PC-3 (cell line): ENCODE data around the gene GPN2. TPM values are rescaled to one million over a fixed set of nuclear protein-coding genes. Genes with fewer than 3 reads are reported as not detected.

Source experiments
- ATAC-seq: fragments of 200-7000 bp; cut with Tn5 transposase; 2 replicates; pipeline ENCODE4 v1.9.1; 2020; ENCODE audit warnings: mild to moderate bottlenecking, moderate library complexity
- BruUV-seq: library from RNA; stranded (reverse); fragments of 400-500 nt; replicated peaks from 2 replicates; lab custom pipeline; 2021; lab: Mats Ljungman, UMichigan
- CTCF ChIA-PET: fragments of 300-600 bp; sonication (Branson Sonifier 250); formaldehyde crosslinking; loops from one replicate; lab custom pipeline; 2022; ENCODE audit warnings: antibody characterized with exemption; lab: Charles Lee
- POLR2A ChIA-PET: fragments of 300-600 bp; sonication (Branson Sonifier 250); formaldehyde crosslinking; loops from one replicate; lab custom pipeline; 2022; ENCODE audit warnings: antibody characterized with exemption; ENCODE audit not compliant: unreplicated experiment; lab: Charles Lee
- DNase-seq: peaks from one replicate; pipeline ENCODE4 v3.0.0-alpha.2; 2015
- H2AFZ ChIP-seq: fragments of 300-600 bp; sonication (generic); 2 replicates; pipeline ENCODE4 v1.6.0; 2016; ENCODE audit warnings: antibody characterized with exemption, low read length
- H3F3A ChIP-seq: fragments of 300-600 bp; sonication (generic); one replicate; pipeline ENCODE4 v1.6.0; 2017; ENCODE audit warnings: antibody characterized with exemption, low read length, control low read depth, mild to moderate bottlenecking; ENCODE audit not compliant: unreplicated experiment
- H3K27ac ChIP-seq: fragments of 300-600 bp; sonication (generic); 2 replicates; pipeline ENCODE4 v1.5.1; 2016; ENCODE audit warnings: mild to moderate bottlenecking, low read length
- H3K27me3 ChIP-seq: fragments of 300-600 bp; sonication (generic); 2 replicates; pipeline ENCODE4 v1.6.1; 2016; ENCODE audit warnings: low read length, mixed read lengths
- H3K36me3 ChIP-seq: fragments of 300-600 bp; sonication (generic); 2 replicates; pipeline ENCODE4 v1.6.1; 2016; ENCODE audit warnings: low read depth, mixed run types, low read length, mixed read lengths
- H3K4me1 ChIP-seq: fragments of 300-600 bp; sonication (generic); 2 replicates; pipeline ENCODE4 v1.5.1; 2016; ENCODE audit warnings: low read length; ENCODE audit not compliant: insufficient read depth
- H3K4me2 ChIP-seq: fragments of 300-600 bp; sonication (generic); 2 replicates; pipeline ENCODE4 v1.6.0; 2016; ENCODE audit warnings: low read length
- H3K4me3 ChIP-seq: fragments of 300-600 bp; sonication (generic); 2 replicates; pipeline ENCODE4 v1.5.1; 2016; ENCODE audit warnings: mild to moderate bottlenecking, low read length, mixed read lengths
- H3K79me2 ChIP-seq: fragments of 300-600 bp; sonication (generic); 2 replicates; pipeline ENCODE4 v1.6.1; 2017; ENCODE audit warnings: low read length, mixed read lengths
- H3K9ac ChIP-seq: fragments of 300-600 bp; sonication (generic); 2 replicates; pipeline ENCODE4 v1.6.0; 2016; ENCODE audit warnings: mild to moderate bottlenecking, low read length
- H3K9me2 ChIP-seq: fragments of 300-600 bp; sonication (generic); replicated peaks from 2 replicates; pipeline ENCODE4 v1.6.1; 2016; ENCODE audit warnings: mixed run types, low read length, mixed read lengths
- H3K9me3 ChIP-seq: fragments of 300-600 bp; sonication (generic); 2 replicates; pipeline ENCODE4 v1.6.1; 2016; ENCODE audit warnings: low read length, mixed read lengths
- H4K20me1 ChIP-seq: fragments of 300-600 bp; sonication (generic); 2 replicates; pipeline ENCODE4 v1.6.1; 2016; ENCODE audit warnings: low read length, mixed read lengths
- CTCF ChIP-seq: fragments of 300-600 bp; sonication (generic); conservative IDR thresholded peaks from 2 replicates; pipeline ENCODE4 v1.5.1; 2017; ENCODE audit warnings: antibody characterized with exemption, low read depth, mild to moderate bottlenecking, low read length
- EZH2 ChIP-seq: fragments of 300-600 bp; sonication (generic); IDR thresholded peaks from one replicate; pipeline ENCODE4 v1.6.1; 2017; ENCODE audit warnings: antibody characterized with exemption, mild to moderate bottlenecking, low read length; ENCODE audit not compliant: unreplicated experiment
- EZH2phosphoT487 ChIP-seq: fragments of 300-600 bp; sonication (generic); IDR thresholded peaks from 2 replicates; pipeline ENCODE4 v1.6.1; 2018; ENCODE audit warnings: mild to moderate bottlenecking, antibody characterized with exemption, low read length, borderline replicate concordance
- intact Hi-C: fragments of 100-400 bp; cut with micrococcal nuclease; formaldehyde crosslinking; loops from 2 replicates; pipeline ENCODE4 v1.9.0; 2023
- total RNA-seq: library from RNA; depleted of rRNA; stranded (reverse); fragments of >200 nt; gene quantifications from 2 replicates; pipeline ENCODE4 v1.2.3, GENCODE V29; 2014

The GPN2 gene
- total RNA-seq, 1 experiment from 2014 or later = 24.6 TPM

GRCh38 chr1:26938004-26938658, 48.0 kb upstream of the GPN2 start:
- intact Hi-C loops = no loop called here
- TF ChIP-seq EZH2phosphoT487 (no peak), EZH2 (no peak), CTCF (no peak)
- BruUV-seq = no TSS peak
- no peaks in the 10 kb centered on the region for H3K27me3 ChIP-seq
- no peaks in the 10 kb centered on the region for H3K4me1 ChIP-seq
- ATAC-seq = no peak
- no peak overlapping the region for H3K4me3 ChIP-seq
- H3K4me2 ChIP-seq = no peak overlapping the region
- no peaks in the 10 kb centered on the region for H3K9me2 ChIP-seq
- peaks cover 55% of the 10 kb centered on the region for H3K79me2 ChIP-seq
- ChIA-PET CTCF (no interaction called here), POLR2A (no interaction called here)
- no peak for DNase-seq
- no peaks in the 10 kb centered on the region for H3K9me3 ChIP-seq
- no peak overlapping the region for H3K9ac ChIP-seq
- H2AFZ ChIP-seq = no peak overlapping the region
- H3F3A ChIP-seq = no peaks in the 10 kb centered on the region
- 0 out of 2 replicates have a peak, but pooled peaks cover 6% of the 10 kb centered on the region for H4K20me1 ChIP-seq
- no peak overlapping the region for H3K27ac ChIP-seq
- peaks cover 40% of the 10 kb centered on the region for H3K36me3 ChIP-seq

GRCh38 chr1:26936823-26937222, 46.7 kb upstream of the GPN2 start:
- ChIA-PET POLR2A (no interaction called here), CTCF (no interaction called here)
- no TSS peak for BruUV-seq

More at GRCh38 chr1:26936823-26937222, 46.7 kb upstream of the GPN2 start:
- no peak for ATAC-seq
- H3K4me1 ChIP-seq = no peaks in the 10 kb centered on the region
- 0 out of 2 replicates have a peak, but pooled peaks cover 6% of the 10 kb centered on the region for H4K20me1 ChIP-seq
- intact Hi-C loops = no loop called here
- no peaks in the 10 kb centered on the region for H3K27me3 ChIP-seq
- no peak overlapping the region for H3K4me2 ChIP-seq
- no peak for DNase-seq
- H3K9me3 ChIP-seq = no peaks in the 10 kb centered on the region
- no peak overlapping the region for H3K27ac ChIP-seq
- no peaks in the 10 kb centered on the region for H3F3A ChIP-seq
- no peak overlapping the region for H3K4me3 ChIP-seq
- H2AFZ ChIP-seq = no peak overlapping the region
- no peak overlapping the region for H3K9ac ChIP-seq
- TF ChIP-seq EZH2phosphoT487 (no peak), EZH2 (no peak), CTCF (no peak)
- peaks cover 67% of the 10 kb centered on the region for H3K79me2 ChIP-seq
- no peaks in the 10 kb centered on the region for H3K9me2 ChIP-seq
- peaks cover 36% of the 10 kb centered on the region for H3K36me3 ChIP-seq
